Activated CD4-positive, alpha-beta T cell treated with anti-CD3 and anti-CD28 coated beads, Interleukin-2, amount 50 U/mL, for 16 hours (primary cell): Measurements from ENCODE around the gene CAV2.
"Not testable (repeated sequence)": the region's sequence is repeated elsewhere in the genome, so short reads cannot be mapped to it uniquely, and the experiment has no call there.

Source experiments
- DNase-seq: peaks from one replicate; pipeline ENCODE4 v3.0.0-alpha.2; 2020

Gene CAV2

GRCh38 chr7:116499168-116500077, at the start of gene CAV2:
TSS of gene CAV2 (plus strand) at chr7:116499738. CDS start at chr7:116499782, 44 bp downstream.
- no peak for DNase-seq

GRCh38 chr7:116449950-116450349, 49.6 kb upstream of the CAV2 start:
- DNase-seq = no peak

- DNase-seq = no peak
Measured at GRCh38 chr7:116451957-116452729, 47.4 kb upstream of the CAV2 start.

- no peak for DNase-seq
Measured at GRCh38 chr7:116454377-116454776, 45.2 kb upstream of the CAV2 start.

- DNase-seq = no peak
Measured at GRCh38 chr7:116455009-116455408, 44.5 kb upstream of the CAV2 start.

- no peak for DNase-seq
Measured at GRCh38 chr7:116455499-116455898, 44.0 kb upstream of the CAV2 start.

GRCh38 chr7:116461500-116461899, 38.0 kb upstream of the CAV2 start:
- no peak for DNase-seq

- no peak for DNase-seq
Measured at GRCh38 chr7:116463956-116464355, 35.6 kb upstream of the CAV2 start.

GRCh38 chr7:116464375-116464774, 35.2 kb upstream of the CAV2 start:
- no peak for DNase-seq

- DNase-seq = no peak
Measured at GRCh38 chr7:116465125-116465524, 34.4 kb upstream of the CAV2 start.

- no peak for DNase-seq
Measured at GRCh38 chr7:116468534-116468933, 31.0 kb upstream of the CAV2 start.

GRCh38 chr7:116477625-116478024, 21.9 kb upstream of the CAV2 start:
- no peak for DNase-seq

GRCh38 chr7:116478834-116479233, 20.7 kb upstream of the CAV2 start:
- no peak for DNase-seq

GRCh38 chr7:116483271-116483942, 16.1 kb upstream of the CAV2 start:
- no peak for DNase-seq

GRCh38 chr7:116484389-116484788, 15.1 kb upstream of the CAV2 start:
- DNase-seq = not testable (repeated sequence)

GRCh38 chr7:116487907-116488521, 11.5 kb upstream of the CAV2 start:
- no peak for DNase-seq

- DNase-seq = no peak
Measured at GRCh38 chr7:116490351-116490750, 9.2 kb upstream of the CAV2 start.

GRCh38 chr7:116491887-116492653, 7.5 kb upstream of the CAV2 start:
- DNase-seq = no peak

- no peak for DNase-seq
Measured at GRCh38 chr7:116492654-116493109, 6.9 kb upstream of the CAV2 start.

GRCh38 chr7:116493449-116493848, 6.1 kb upstream of the CAV2 start:
- DNase-seq = no peak

- no peak for DNase-seq
Measured at GRCh38 chr7:116494472-116494871, 5.1 kb upstream of the CAV2 start.

GRCh38 chr7:116495736-116496135, 3.8 kb upstream of the CAV2 start:
- no peak for DNase-seq
